Kidney epithelial cell (primary cell): Measurements from ENCODE around the gene LPIN3. TPM values are rescaled to one million over a fixed set of nuclear protein-coding genes. Genes with fewer than 3 reads are reported as not detected.

Experiments used
- DNase-seq: peaks from one replicate; pipeline ENCODE4 v3.0.0-alpha.2; 2010; ENCODE audit warnings: low read depth
- H3K27me3 ChIP-seq: 2 replicates; pipeline ENCODE4 v1.6.0; 2011; ENCODE audit warnings: low read length; ENCODE audit not compliant: control insufficient read depth, insufficient read depth
- H3K36me3 ChIP-seq: 2 replicates; pipeline ENCODE4 v1.5.1; 2011; ENCODE audit warnings: low read length; ENCODE audit not compliant: control insufficient read depth, insufficient read depth
- H3K4me3 ChIP-seq: 2 replicates; pipeline ENCODE4 v1.5.1; 2011; ENCODE audit warnings: low read depth, mild to moderate bottlenecking, control low read depth, low read length
- total RNA-seq: library from RNA; depleted of rRNA; stranded (reverse); fragments of >200 nt; gene quantifications from 2 replicates; pipeline ENCODE4 v1.2.3, GENCODE V29; 2015
- TF ChIP-seq, protein P1 (sequence below): IDR thresholded peaks from 2 replicates; pipeline ENCODE4 v1.5.1; 2011; ENCODE audit warnings: mild to moderate bottlenecking, moderate library complexity, low read length, control low read depth, inconsistent platforms; ENCODE audit not compliant: insufficient read depth, poor library complexity, severe bottlenecking

The LPIN3 gene
- total RNA-seq, 1 donor from 2014 or later: 14.7 TPM

DNA sequence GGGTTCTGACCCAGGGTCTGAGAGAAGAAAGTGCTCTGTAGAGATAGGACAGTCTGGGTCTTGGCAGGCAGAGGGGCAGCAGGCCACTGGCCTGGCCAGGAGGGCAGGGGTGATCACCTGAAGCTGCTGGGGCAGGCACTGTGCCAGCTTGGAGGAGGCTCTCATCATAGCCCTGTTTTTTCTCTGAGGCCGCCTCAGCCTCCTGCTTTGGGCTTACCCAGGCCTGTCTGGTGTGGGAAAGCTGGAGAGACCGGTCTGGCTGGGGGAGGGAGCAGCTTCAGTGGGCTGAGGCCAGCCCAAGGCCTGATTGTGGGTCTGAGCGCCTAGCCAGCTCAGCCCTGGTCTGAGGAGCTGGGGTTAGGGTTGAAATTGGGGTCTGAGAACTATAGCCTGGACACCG is 3.9 kb downstream of the LPIN3 start:
- TF ChIP-seq, protein P1, sequence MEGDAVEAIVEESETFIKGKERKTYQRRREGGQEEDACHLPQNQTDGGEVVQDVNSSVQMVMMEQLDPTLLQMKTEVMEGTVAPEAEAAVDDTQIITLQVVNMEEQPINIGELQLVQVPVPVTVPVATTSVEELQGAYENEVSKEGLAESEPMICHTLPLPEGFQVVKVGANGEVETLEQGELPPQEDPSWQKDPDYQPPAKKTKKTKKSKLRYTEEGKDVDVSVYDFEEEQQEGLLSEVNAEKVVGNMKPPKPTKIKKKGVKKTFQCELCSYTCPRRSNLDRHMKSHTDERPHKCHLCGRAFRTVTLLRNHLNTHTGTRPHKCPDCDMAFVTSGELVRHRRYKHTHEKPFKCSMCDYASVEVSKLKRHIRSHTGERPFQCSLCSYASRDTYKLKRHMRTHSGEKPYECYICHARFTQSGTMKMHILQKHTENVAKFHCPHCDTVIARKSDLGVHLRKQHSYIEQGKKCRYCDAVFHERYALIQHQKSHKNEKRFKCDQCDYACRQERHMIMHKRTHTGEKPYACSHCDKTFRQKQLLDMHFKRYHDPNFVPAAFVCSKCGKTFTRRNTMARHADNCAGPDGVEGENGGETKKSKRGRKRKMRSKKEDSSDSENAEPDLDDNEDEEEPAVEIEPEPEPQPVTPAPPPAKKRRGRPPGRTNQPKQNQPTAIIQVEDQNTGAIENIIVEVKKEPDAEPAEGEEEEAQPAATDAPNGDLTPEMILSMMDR: no peak
- H3K36me3 ChIP-seq: peaks cover 1% of the 10 kb centered on the region
- H3K27me3 ChIP-seq: no peaks in the 10 kb centered on the region
- no peak overlapping the region for H3K4me3 ChIP-seq
- DNase-seq: no peak

DNA sequence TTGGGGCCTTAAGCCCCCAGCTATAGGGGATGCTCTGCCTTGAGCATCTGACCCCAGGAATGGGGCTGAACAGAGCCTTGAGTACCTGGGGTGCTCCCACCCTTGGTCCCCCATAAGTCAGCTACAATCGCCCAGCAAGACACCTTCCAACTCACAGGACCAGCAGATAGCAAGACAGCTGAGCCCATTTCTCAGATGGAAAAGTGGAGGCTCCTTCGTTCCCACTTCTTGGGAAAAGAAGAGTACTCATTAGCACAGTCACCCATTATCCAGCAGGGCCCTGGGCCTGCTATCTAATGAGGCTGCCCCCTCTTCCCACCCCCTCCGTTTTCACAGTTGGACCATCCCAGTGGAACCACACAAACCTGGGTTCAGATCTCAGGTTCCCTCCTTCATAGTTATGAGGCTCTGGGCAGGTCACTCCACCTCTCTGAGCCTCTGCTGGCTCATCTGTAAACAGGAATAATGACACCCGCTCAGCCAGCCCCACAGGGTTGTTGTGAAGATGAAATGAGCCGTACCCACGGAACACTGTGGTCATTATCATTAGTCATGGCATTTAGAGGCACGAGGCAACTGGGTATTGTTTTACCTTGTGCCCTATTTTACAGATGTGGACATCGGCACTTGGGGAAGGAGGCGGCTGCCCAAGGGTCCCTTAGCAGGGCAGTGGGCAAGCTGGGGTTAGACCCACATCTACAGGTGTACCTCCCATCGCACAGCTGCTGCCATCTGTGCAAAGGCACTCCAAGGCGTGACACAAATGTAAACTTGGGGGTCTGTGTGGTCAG is 4.5 kb downstream of the LPIN3 start:
- no peak for DNase-seq
- H3K4me3 ChIP-seq: no peak overlapping the region
- TF ChIP-seq, protein P1: no peak
- H3K36me3 ChIP-seq: peaks cover 1% of the 10 kb centered on the region
- no peaks in the 10 kb centered on the region for H3K27me3 ChIP-seq

DNA sequence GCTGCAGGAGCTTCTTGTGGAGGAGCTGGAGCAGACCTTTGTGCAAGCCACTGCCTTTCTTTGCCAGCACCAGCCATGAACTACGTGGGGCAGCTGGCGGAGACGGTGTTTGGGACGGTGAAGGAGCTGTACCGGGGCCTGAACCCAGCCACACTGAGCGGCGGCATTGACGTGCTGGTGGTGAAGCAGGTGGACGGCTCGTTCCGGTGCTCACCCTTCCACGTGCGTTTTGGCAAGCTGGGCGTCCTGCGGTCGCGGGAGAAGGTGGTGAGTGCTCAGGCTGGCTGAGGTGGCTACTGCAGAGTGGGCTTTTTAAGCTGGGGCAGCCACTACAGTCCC is 5.1 kb downstream of the LPIN3 start:
- Histone ChIP-seq H3K27me3 (no peaks in the 10 kb centered on the region), H3K36me3 (peaks cover 1% of the 10 kb centered on the region), H3K4me3 (no peak overlapping the region)
- no peak for DNase-seq
- TF ChIP-seq, protein P1: no peak

DNA sequence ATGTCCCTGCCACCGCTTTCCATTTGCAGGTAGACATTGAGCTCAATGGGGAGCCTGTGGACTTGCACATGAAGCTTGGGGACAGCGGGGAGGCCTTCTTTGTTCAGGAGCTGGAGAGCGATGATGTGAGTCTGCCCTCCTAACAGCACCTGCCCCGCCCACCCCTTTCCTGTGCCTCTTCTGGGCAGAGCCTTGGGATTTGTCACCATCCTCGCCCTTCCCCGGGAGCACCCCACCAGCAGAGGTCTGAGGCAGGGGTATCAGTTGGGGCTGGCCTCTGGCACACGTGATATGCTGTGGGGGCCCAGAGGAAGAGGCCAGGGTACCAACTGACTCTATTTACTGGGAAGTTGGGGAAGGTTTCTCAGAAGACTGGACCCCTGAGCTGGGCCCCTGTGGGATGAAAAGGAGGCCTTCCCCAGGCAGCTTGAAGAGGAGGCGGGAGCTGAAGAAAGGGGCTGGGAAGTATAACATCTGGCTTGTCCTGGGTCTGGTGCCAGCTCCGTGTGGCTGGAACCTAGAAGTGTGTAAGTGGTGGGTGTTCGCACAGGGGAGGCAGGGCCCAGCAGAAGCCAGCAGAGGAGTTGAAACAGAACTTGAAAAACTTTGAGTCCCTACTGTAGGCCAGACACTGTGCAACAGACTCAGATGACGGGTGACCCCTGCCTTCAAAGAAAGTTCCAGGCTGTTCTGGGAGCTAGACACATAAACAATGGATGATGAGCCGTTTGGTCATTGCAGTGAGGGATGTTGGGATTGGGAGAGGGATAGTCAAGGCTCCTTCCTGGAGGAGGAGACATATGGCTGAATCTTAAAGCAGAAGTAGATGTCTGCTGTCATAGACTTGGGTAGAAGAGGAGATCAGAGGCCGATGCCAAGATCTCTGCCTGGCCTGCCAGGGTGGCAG is 7.2 kb downstream of the LPIN3 start:
- TF ChIP-seq, protein P1: no peak
- DNase-seq: no peak
- peaks cover 1% of the 10 kb centered on the region for H3K36me3 ChIP-seq
- H3K4me3 ChIP-seq: no peak overlapping the region
- no peaks in the 10 kb centered on the region for H3K27me3 ChIP-seq

DNA sequence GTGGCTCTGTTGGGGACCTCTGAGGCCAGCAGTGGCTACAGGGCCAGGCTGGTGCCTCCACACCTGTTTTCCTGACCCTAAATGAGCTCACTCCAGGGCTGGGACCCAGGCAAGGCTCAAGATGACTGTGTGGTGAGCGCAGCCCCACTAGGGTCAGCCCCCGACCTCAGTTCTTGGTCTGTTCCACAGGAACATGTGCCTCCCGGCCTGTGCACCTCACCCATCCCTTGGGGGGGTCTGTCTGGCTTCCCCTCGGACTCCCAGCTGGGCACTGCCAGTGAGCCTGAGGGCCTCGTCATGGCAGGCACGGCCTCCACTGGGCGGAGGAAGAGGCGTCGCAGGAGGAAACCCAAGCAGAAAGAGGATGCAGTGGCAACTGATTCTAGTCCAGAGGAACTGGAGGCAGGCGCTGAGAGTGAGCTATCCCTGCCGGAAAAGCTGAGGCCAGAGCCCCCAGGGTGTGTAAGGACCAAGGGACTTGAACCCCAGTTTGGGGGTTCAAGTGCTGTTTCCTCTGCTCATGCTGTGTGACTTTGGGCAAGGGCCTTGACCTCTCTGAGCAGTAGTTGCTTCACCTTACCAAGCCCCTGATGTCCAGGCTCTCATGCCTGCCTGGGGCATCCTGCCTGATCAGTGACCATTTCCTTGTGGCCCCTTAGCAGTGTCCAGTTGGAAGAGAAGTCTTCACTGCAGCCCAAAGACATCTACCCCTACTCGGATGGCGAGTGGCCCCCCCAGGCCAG is 8.0 kb downstream of the LPIN3 start:
- TF ChIP-seq, protein P1: no peak
- no peak for DNase-seq
- H3K27me3 ChIP-seq: no peaks in the 10 kb centered on the region
- H3K36me3 ChIP-seq: peaks cover 1% of the 10 kb centered on the region
- no peak overlapping the region for H3K4me3 ChIP-seq
